Esophagus muscularis mucosa (tissue), 3 donors: ENCODE data around the gene EPHB2.

Experiments
- CTCF ChIP-seq, 3 experiments: fragments of 200-600 bp in 2 of 3; fragments of 450-650 bp in 1 of 3; sonication (generic) in 2 of 3; IDR thresholded peaks; one replicate each; pipeline ENCODE4 v1.5.1; 2017 to 2019; ENCODE audit warnings: antibody characterized with exemption in 3 of 3, mild to moderate bottlenecking in 2 of 3, moderate library complexity in 1 of 3
- POLR2A ChIP-seq: fragments of 450-650 bp; IDR thresholded peaks from one replicate; pipeline ENCODE4 v1.6.1; 2017; ENCODE audit warnings: antibody characterized with exemption, moderate library complexity, mild to moderate bottlenecking, low read depth
- POLR2AphosphoS5 ChIP-seq, 2 donors: sonication (generic); formaldehyde crosslinking; IDR thresholded peaks; one replicate each; pipeline ENCODE4 v1.6.1; 2017; ENCODE audit warnings: antibody characterized with exemption in 2 of 2

DNA sequence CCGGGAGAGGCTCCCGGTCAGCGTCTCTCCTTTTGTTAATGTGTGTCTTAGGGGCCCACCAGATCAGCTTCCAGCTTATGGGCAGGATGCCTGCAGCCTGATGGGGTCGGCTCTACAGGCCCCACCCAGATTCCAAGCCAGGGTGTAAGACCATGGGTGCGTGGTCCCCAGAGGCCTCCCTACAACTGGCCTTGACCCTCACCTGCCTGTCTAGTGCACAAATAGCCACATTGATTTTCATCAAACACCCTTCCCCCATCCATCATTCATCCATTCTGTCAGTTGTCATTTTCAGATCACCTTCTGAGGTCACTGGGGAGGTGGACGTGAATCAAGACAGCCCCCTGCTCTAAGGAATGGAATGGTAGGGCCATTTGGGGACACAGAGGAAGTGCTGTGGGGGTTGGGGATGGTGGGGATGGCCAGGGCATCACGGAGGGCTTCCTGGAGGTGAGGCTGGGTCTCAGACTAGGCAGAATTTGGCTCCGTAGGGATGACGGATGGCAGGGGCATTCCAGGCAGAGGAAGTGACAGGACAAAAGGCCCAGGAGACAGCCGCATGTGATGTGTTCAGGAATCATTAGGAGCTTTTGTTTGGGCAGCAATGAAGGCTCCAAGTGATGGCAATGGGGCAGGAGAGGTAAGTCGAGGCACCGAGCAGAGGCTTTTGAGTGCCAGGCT, 118.8 kb downstream of the EPHB2 start:
- TF ChIP-seq CTCF (IDR thresholded peaks at IDR 0.05): no peak
- TF ChIP-seq POLR2AphosphoS5 (IDR thresholded peaks at IDR 0.05): no peak
- TF ChIP-seq POLR2A: no peak
